GM12801 (cell line): Measurements from ENCODE around the gene RAB4A.

Source experiments
- TF ChIP-seq, protein P1 (sequence below): IDR thresholded peaks from one replicate; pipeline ENCODE4 v1.5.1; 2011; ENCODE audit warnings: control low read depth; ENCODE audit not compliant: insufficient read length; ENCODE audit errors: extremely low read depth

Gene RAB4A

GRCh38 chr1:229247871-229248270 lies 23.0 kb upstream of the RAB4A start:
- TF ChIP-seq, protein P1, sequence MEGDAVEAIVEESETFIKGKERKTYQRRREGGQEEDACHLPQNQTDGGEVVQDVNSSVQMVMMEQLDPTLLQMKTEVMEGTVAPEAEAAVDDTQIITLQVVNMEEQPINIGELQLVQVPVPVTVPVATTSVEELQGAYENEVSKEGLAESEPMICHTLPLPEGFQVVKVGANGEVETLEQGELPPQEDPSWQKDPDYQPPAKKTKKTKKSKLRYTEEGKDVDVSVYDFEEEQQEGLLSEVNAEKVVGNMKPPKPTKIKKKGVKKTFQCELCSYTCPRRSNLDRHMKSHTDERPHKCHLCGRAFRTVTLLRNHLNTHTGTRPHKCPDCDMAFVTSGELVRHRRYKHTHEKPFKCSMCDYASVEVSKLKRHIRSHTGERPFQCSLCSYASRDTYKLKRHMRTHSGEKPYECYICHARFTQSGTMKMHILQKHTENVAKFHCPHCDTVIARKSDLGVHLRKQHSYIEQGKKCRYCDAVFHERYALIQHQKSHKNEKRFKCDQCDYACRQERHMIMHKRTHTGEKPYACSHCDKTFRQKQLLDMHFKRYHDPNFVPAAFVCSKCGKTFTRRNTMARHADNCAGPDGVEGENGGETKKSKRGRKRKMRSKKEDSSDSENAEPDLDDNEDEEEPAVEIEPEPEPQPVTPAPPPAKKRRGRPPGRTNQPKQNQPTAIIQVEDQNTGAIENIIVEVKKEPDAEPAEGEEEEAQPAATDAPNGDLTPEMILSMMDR, result no peak

DNA sequence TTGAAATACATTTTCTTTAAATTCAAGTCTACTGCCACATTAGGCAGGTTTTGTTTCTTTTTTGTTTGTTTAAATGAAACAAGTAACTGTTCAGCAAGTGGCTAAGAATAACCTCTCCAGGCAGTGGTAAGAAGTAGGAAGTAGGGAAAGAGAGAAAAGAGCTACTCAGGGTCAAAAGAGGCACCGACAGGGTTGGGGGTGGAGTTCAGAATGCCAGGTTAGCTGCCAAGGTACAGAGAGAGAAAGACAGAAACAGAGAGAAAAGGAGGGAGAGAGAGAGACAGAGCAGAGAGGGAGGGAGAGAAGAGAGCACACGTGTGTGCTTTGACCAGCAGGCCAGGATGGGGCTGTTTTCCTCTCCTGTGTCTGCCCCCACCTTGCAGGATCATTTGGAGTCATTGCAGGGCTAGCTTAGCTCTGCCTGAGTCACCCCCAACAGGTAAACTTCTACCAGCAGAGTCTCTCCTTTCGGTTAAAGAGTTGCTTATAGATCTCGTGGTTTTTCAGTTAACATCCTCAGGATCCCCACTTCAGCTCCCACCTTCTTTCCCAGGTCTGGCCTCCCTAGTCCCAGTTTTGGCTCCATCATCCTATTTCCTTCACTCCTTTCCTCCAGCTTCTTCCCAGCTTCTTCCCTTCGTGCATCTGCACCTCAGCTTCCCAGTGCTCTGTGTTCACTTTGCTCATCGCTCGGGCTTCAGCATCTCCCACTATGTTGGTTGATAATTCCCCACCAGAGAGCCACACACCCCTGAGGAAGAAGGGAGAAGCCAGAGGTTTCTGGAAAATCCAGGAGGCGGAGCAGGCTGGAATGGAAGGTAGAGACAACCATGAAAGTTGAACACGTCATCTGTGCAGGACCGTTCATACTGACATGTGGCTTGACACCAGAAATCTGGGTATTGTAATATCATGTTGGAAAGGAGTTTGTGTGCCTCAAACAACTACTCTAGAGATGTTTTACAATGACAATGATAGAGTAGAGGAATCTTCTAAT lies 21.8 kb upstream of the RAB4A start:
- TF ChIP-seq, protein P1, result no peak

DNA sequence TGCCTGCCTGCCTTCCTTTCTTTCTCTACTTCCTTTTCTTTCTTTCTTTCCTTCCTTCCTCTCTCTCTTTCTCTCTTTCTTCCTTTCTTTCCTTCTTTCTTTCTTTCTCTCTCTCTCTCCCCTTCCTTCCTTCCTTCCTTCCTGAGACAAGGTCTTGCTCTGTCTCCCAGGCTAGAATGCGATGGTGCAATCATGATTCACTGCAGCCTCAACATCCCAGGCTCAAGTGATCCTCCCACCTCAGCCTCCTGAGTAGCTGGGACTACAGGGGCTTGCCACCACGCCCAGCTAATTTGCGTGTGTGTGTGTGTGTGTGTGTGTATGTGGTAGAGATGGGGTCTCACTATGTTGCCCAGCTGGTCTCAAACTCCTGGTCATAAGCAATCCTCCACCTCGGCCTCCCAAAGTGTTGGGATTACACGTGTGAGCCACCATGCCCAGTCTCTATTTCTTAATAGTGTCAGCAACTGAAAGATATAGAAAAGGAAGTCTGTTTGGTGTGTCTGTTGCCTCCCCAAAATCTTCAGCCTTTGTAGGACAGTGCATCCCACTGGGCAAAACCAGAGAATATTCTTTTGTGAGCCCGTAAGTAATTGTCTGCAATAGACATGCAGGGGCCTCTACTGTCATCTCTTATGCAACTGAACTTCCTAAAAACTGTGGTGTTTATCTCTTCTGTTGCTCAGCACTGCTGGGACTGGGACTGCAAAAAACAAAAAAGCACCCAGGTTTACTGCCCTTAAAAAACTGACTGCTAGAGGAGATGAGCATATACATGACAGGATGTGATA lies 20.9 kb upstream of the RAB4A start:
- TF ChIP-seq, protein P1, result no peak

GRCh38 chr1:229251185-229251584 lies 19.7 kb upstream of the RAB4A start:
- TF ChIP-seq, protein P1, result no peak

- TF ChIP-seq, protein P1, result no peak
Observed at GRCh38 chr1:229252228-229252984, 18.5 kb upstream of the RAB4A start.

DNA sequence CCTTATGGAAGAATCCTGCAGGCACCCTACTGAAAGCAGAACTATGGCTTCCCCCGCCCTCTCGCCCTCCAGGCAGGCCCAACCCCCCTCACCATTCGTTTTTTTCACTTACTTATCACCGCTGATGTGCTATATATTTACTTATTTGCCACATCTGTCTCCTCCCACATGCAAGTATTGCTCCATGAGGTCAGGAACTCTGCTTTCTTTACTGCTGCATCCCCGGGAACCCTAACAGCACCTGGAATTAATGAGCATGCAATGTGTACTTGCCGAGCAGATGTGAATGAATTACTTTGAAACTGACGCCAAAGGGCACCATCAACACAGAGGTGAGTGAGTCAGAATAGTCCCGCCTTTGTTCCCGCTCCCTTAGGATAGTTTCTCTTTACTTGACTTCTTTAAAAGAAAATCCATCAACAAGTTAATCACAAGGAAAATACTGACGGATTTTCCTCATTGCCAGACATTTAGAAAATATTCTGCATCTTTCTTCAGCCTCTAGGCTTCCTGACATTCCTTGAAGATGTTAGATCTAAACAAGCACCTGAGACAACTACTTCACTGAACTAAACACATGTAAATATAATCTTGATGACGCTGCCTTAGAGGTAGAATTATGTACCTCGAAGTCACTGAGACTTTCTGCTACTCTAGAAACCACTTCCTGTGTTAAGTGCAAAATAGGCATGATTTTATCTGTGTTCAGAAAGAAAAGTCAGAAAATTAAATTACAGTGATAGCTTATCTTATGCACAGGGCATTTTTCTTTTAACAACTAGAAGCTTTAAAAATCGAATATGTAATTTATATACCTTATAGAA lies 17.5 kb upstream of the RAB4A start:
- TF ChIP-seq, protein P1, result no peak
